Activated naive CD8-positive, alpha-beta T cell treated with anti-CD3 and anti-CD28 coated beads, Interleukin-2, amount 50 U/mL, for 24 hours (primary cell): Measurements from ENCODE around the gene DGUOK.

ENCODE experiments used
- ATAC-seq: fragments of 150-1000 bp; cut with Tn5 transposase; one replicate; pipeline ENCODE4 v1.10.0; 2021
- DNase-seq: peaks from one replicate; pipeline ENCODE4 v3.0.0; 2021
- H3K27ac Mint-ChIP-seq: one replicate; pipeline ENCODE4 v1.8.0; 2021; ENCODE audit warnings: mild to moderate bottlenecking, mixed read lengths
- H3K27me3 Mint-ChIP-seq: one replicate; pipeline ENCODE4 v1.8.0; 2021; ENCODE audit warnings: mixed read lengths
- H3K36me3 Mint-ChIP-seq: one replicate; pipeline ENCODE4 v1.8.0; 2021; ENCODE audit warnings: low read depth, mixed read lengths
- H3K4me1 Mint-ChIP-seq: one replicate; pipeline ENCODE4 v1.8.0; 2021; ENCODE audit warnings: mixed read lengths
- H3K4me3 Mint-ChIP-seq: one replicate; pipeline ENCODE4 v1.8.0; 2021; ENCODE audit warnings: mild to moderate bottlenecking, moderate library complexity, mixed read lengths
- H3K9me3 Mint-ChIP-seq: one replicate; pipeline ENCODE4 v1.8.0; 2021; ENCODE audit warnings: mixed read lengths

The DGUOK gene

GRCh38 chr2:73942664-73943063, 16.0 kb downstream of the DGUOK start:
- H3K9me3 Mint-ChIP-seq: no peaks in the 10 kb centered on the region
- H3K27ac Mint-ChIP-seq: peak overlapping the region; percentile 53
- H3K27me3 Mint-ChIP-seq: no peaks in the 10 kb centered on the region
- peaks cover 84% of the 10 kb centered on the region for H3K4me1 Mint-ChIP-seq
- no peak overlapping the region for H3K4me3 Mint-ChIP-seq
- ATAC-seq: no peak
- H3K36me3 Mint-ChIP-seq: peaks cover 58% of the 10 kb centered on the region
- no peak for DNase-seq

- H3K4me3 Mint-ChIP-seq: peak overlapping the region; percentile 0
- ATAC-seq: peak; percentile 98
Measured at GRCh38 chr2:73944714-73945113, 18.0 kb downstream of the DGUOK start.

GRCh38 chr2:73946215-73946614, 19.5 kb downstream of the DGUOK start:
- ATAC-seq (no peak), DNase-seq (no peak)
- Mint-ChIP-seq H3K4me1 (peaks cover 79% of the 10 kb centered on the region), H3K4me3 (no peak overlapping the region), H3K27me3 (no peaks in the 10 kb centered on the region), H3K9me3 (no peaks in the 10 kb centered on the region), H3K36me3 (peaks cover 58% of the 10 kb centered on the region), H3K27ac (peak overlapping the region; percentile 5)

More at GRCh38 chr2:73944714-73945113, 18.0 kb downstream of the DGUOK start:
- peak; percentile 42 for DNase-seq
- Mint-ChIP-seq H3K27me3 (no peaks in the 10 kb centered on the region), H3K27ac (peak overlapping the region; percentile 44), H3K36me3 (peaks cover 55% of the 10 kb centered on the region), H3K9me3 (no peaks in the 10 kb centered on the region), H3K4me1 (peaks cover 81% of the 10 kb centered on the region)

- no peaks in the 10 kb centered on the region for H3K27me3 Mint-ChIP-seq
- peak overlapping the region; percentile 5 for H3K27ac Mint-ChIP-seq
- DNase-seq (no peak), ATAC-seq (no peak)
- H3K9me3 Mint-ChIP-seq: no peaks in the 10 kb centered on the region
- H3K4me3 Mint-ChIP-seq: no peak overlapping the region
- H3K4me1 Mint-ChIP-seq: peaks cover 80% of the 10 kb centered on the region
- H3K36me3 Mint-ChIP-seq: peaks cover 59% of the 10 kb centered on the region
Measured at GRCh38 chr2:73946666-73947065, 20.0 kb downstream of the DGUOK start.

GRCh38 chr2:73947412-73948018, 20.8 kb downstream of the DGUOK start:
- H3K4me1 Mint-ChIP-seq: peaks cover 83% of the 10 kb centered on the region
- no peaks in the 10 kb centered on the region for H3K9me3 Mint-ChIP-seq
- no peak overlapping the region for H3K27ac Mint-ChIP-seq
- H3K4me3 Mint-ChIP-seq: no peak overlapping the region
- DNase-seq (no peak), ATAC-seq (no peak)
- H3K36me3 Mint-ChIP-seq: peaks cover 66% of the 10 kb centered on the region
- no peaks in the 10 kb centered on the region for H3K27me3 Mint-ChIP-seq

GRCh38 chr2:73949802-73950201, 23.1 kb downstream of the DGUOK start:
- H3K4me1 Mint-ChIP-seq: peaks cover 66% of the 10 kb centered on the region
- no peaks in the 10 kb centered on the region for H3K27me3 Mint-ChIP-seq
- no peaks in the 10 kb centered on the region for H3K9me3 Mint-ChIP-seq
- no peak overlapping the region for H3K4me3 Mint-ChIP-seq
- DNase-seq (no peak), ATAC-seq (no peak)
- no peak overlapping the region for H3K27ac Mint-ChIP-seq
- H3K36me3 Mint-ChIP-seq: peaks cover 61% of the 10 kb centered on the region

GRCh38 chr2:73952499-73953446, 26.1 kb downstream of the DGUOK start:
- DNase-seq: no peak

GRCh38 chr2:73956218-73956865, 29.7 kb downstream of the DGUOK start:
- ATAC-seq (no peak), DNase-seq (no peak)
- H3K27ac Mint-ChIP-seq: no peak overlapping the region
- H3K36me3 Mint-ChIP-seq: peaks cover 66% of the 10 kb centered on the region
- no peaks in the 10 kb centered on the region for H3K9me3 Mint-ChIP-seq
- peaks cover 15% of the 10 kb centered on the region for H3K4me1 Mint-ChIP-seq
- H3K4me3 Mint-ChIP-seq: no peak overlapping the region
- no peaks in the 10 kb centered on the region for H3K27me3 Mint-ChIP-seq

More at GRCh38 chr2:73952499-73953446, 26.1 kb downstream of the DGUOK start:
- no peak for ATAC-seq
- Mint-ChIP-seq H3K4me1 (peaks cover 46% of the 10 kb centered on the region), H3K4me3 (no peak overlapping the region), H3K27me3 (no peaks in the 10 kb centered on the region), H3K9me3 (no peaks in the 10 kb centered on the region), H3K27ac (peak overlapping the region; percentile 38), H3K36me3 (peaks cover 66% of the 10 kb centered on the region)

GRCh38 chr2:73961274-73961673, 34.6 kb downstream of the DGUOK start:
- Mint-ChIP-seq H3K9me3 (peaks cover 4% of the 10 kb centered on the region), H3K36me3 (peaks cover 37% of the 10 kb centered on the region), H3K27ac (no peak overlapping the region), H3K4me1 (peaks cover 31% of the 10 kb centered on the region), H3K4me3 (no peak overlapping the region), H3K27me3 (no peaks in the 10 kb centered on the region)
- ATAC-seq (no peak), DNase-seq (no peak)

- H3K4me3 Mint-ChIP-seq: no peak overlapping the region
- no peaks in the 10 kb centered on the region for H3K27me3 Mint-ChIP-seq
- H3K27ac Mint-ChIP-seq: no peak overlapping the region
- DNase-seq (no peak), ATAC-seq (no peak)
- H3K9me3 Mint-ChIP-seq: peaks cover 4% of the 10 kb centered on the region
- H3K36me3 Mint-ChIP-seq: peaks cover 31% of the 10 kb centered on the region
- H3K4me1 Mint-ChIP-seq: peaks cover 29% of the 10 kb centered on the region
Measured at GRCh38 chr2:73961823-73962615, 35.3 kb downstream of the DGUOK start.

- H3K27ac Mint-ChIP-seq: peak overlapping the region; percentile 80
- peaks cover 29% of the 10 kb centered on the region for H3K4me1 Mint-ChIP-seq
- no peak overlapping the region for H3K4me3 Mint-ChIP-seq
Measured at GRCh38 chr2:73962798-73963197, 36.1 kb downstream of the DGUOK start.

GRCh38 chr2:73963385-73964120, 36.9 kb downstream of the DGUOK start:
- Mint-ChIP-seq H3K27me3 (no peaks in the 10 kb centered on the region), H3K9me3 (peaks cover 4% of the 10 kb centered on the region), H3K27ac (peak overlapping the region; percentile 80), H3K36me3 (peaks cover 20% of the 10 kb centered on the region), H3K4me3 (peak overlapping the region; percentile 58), H3K4me1 (peaks cover 29% of the 10 kb centered on the region)
- ATAC-seq (peak; percentile 96), DNase-seq (peak; percentile 45)

More at GRCh38 chr2:73962798-73963197, 36.1 kb downstream of the DGUOK start:
- Mint-ChIP-seq H3K27me3 (no peaks in the 10 kb centered on the region), H3K36me3 (peaks cover 28% of the 10 kb centered on the region), H3K9me3 (peaks cover 4% of the 10 kb centered on the region)
- DNase-seq: no peak
- ATAC-seq: no peak

- no peak for ATAC-seq
- Mint-ChIP-seq H3K27ac (peak overlapping the region; percentile 80), H3K4me1 (peaks cover 33% of the 10 kb centered on the region), H3K9me3 (peaks cover 4% of the 10 kb centered on the region), H3K36me3 (peaks cover 14% of the 10 kb centered on the region), H3K27me3 (no peaks in the 10 kb centered on the region), H3K4me3 (peak overlapping the region; percentile 58)
- DNase-seq: no peak
Measured at GRCh38 chr2:73964223-73964622, 37.5 kb downstream of the DGUOK start.
